Effector memory CD4-positive, alpha-beta T cell (primary cell): Measurements from ENCODE around the gene ARHGEF7.

Source experiments
- DNase-seq, 3 donors: peaks; one replicate each; pipeline ENCODE4 v3.0.0-alpha.2; 2020
- H3K27ac ChIP-seq: 2 replicates; pipeline ENCODE4 v1.7.0; 2013; ENCODE audit warnings: mild to moderate bottlenecking, low read length, moderate library complexity; ENCODE audit not compliant: insufficient read depth, poor library complexity, severe bottlenecking
- H3K27me3 ChIP-seq: replicated peaks from 2 replicates; pipeline ENCODE4 v1.7.0; 2013; ENCODE audit warnings: mild to moderate bottlenecking, low read length; ENCODE audit not compliant: insufficient read depth, control insufficient read depth, poor library complexity, severe bottlenecking
- H3K36me3 ChIP-seq: 2 replicates; pipeline ENCODE4 v1.7.0; 2013; ENCODE audit warnings: mild to moderate bottlenecking, low read length, moderate library complexity; ENCODE audit not compliant: control insufficient read depth, insufficient read depth
- H3K4me1 ChIP-seq: 2 replicates; pipeline ENCODE4 v1.7.0; 2013; ENCODE audit warnings: low read length, mild to moderate bottlenecking; ENCODE audit not compliant: control insufficient read depth, insufficient read depth, poor library complexity, severe bottlenecking
- H3K4me3 ChIP-seq: 2 replicates; pipeline ENCODE4 v1.7.0; 2013; ENCODE audit warnings: low read length, low read depth, mild to moderate bottlenecking; ENCODE audit not compliant: insufficient read depth, poor library complexity, severe bottlenecking
- H3K9me3 ChIP-seq: 2 replicates; pipeline ENCODE4 v1.7.0; 2013; ENCODE audit warnings: mild to moderate bottlenecking, low read length, moderate library complexity; ENCODE audit not compliant: control insufficient read depth

Gene ARHGEF7

GRCh38 chr13:111337206-111337605 is 222.1 kb downstream of the ARHGEF7 start:
- no peak for DNase-seq

GRCh38 chr13:111337741-111338140 is 222.6 kb downstream of the ARHGEF7 start:
- Histone ChIP-seq H3K27ac (no peak overlapping the region), H3K36me3 (no peaks in the 10 kb centered on the region), H3K4me3 (no peak overlapping the region), H3K9me3 (no peaks in the 10 kb centered on the region), H3K4me1 (no peaks in the 10 kb centered on the region), H3K27me3 (no peaks in the 10 kb centered on the region)
- no peak for DNase-seq

More at GRCh38 chr13:111337206-111337605, 222.1 kb downstream of the ARHGEF7 start:
- H3K4me3 ChIP-seq = no peak overlapping the region
- H3K27me3 ChIP-seq = no peaks in the 10 kb centered on the region
- H3K4me1 ChIP-seq = no peaks in the 10 kb centered on the region
- no peak overlapping the region for H3K27ac ChIP-seq
- no peaks in the 10 kb centered on the region for H3K36me3 ChIP-seq
- no peaks in the 10 kb centered on the region for H3K9me3 ChIP-seq

GRCh38 chr13:111338841-111339240 is 223.7 kb downstream of the ARHGEF7 start:
- Histone ChIP-seq H3K4me1 (no peaks in the 10 kb centered on the region), H3K4me3 (no peak overlapping the region), H3K9me3 (no peaks in the 10 kb centered on the region), H3K27me3 (no peaks in the 10 kb centered on the region), H3K27ac (no peak overlapping the region), H3K36me3 (no peaks in the 10 kb centered on the region)
- DNase-seq = no peak

- Histone ChIP-seq H3K27me3 (no peaks in the 10 kb centered on the region), H3K36me3 (no peaks in the 10 kb centered on the region), H3K4me1 (no peaks in the 10 kb centered on the region), H3K4me3 (no peak overlapping the region), H3K27ac (no peak overlapping the region), H3K9me3 (no peaks in the 10 kb centered on the region)
- DNase-seq = no peak
Observed at GRCh38 chr13:111339366-111340143, 224.4 kb downstream of the ARHGEF7 start.

- H3K36me3 ChIP-seq = no peaks in the 10 kb centered on the region
- H3K27ac ChIP-seq = no peak overlapping the region
- H3K27me3 ChIP-seq = no peaks in the 10 kb centered on the region
- H3K4me1 ChIP-seq = no peaks in the 10 kb centered on the region
- DNase-seq = no peak
- H3K4me3 ChIP-seq = no peak overlapping the region
- H3K9me3 ChIP-seq = no peaks in the 10 kb centered on the region
Observed at GRCh38 chr13:111341886-111342285, 226.8 kb downstream of the ARHGEF7 start.

GRCh38 chr13:111342721-111343120 is 227.6 kb downstream of the ARHGEF7 start:
- no peaks in the 10 kb centered on the region for H3K36me3 ChIP-seq
- DNase-seq = no peak
- H3K4me1 ChIP-seq = no peaks in the 10 kb centered on the region
- no peaks in the 10 kb centered on the region for H3K9me3 ChIP-seq
- H3K27me3 ChIP-seq = no peaks in the 10 kb centered on the region
- H3K4me3 ChIP-seq = no peak overlapping the region
- no peak overlapping the region for H3K27ac ChIP-seq

GRCh38 chr13:111343186-111343805 is 228.2 kb downstream of the ARHGEF7 start:
- no peak for DNase-seq
- no peaks in the 10 kb centered on the region for H3K36me3 ChIP-seq

GRCh38 chr13:111344471-111345191 is 229.5 kb downstream of the ARHGEF7 start:
- DNase-seq = no peak
- no peak overlapping the region for H3K4me3 ChIP-seq
- no peaks in the 10 kb centered on the region for H3K27me3 ChIP-seq
- H3K27ac ChIP-seq = no peak overlapping the region
- no peaks in the 10 kb centered on the region for H3K9me3 ChIP-seq
- no peaks in the 10 kb centered on the region for H3K36me3 ChIP-seq
- H3K4me1 ChIP-seq = no peaks in the 10 kb centered on the region

More at GRCh38 chr13:111343186-111343805, 228.2 kb downstream of the ARHGEF7 start:
- Histone ChIP-seq H3K27ac (no peak overlapping the region), H3K27me3 (no peaks in the 10 kb centered on the region), H3K4me3 (no peak overlapping the region), H3K9me3 (no peaks in the 10 kb centered on the region), H3K4me1 (no peaks in the 10 kb centered on the region)

- DNase-seq = no peak
Observed at GRCh38 chr13:111345682-111346081, 230.6 kb downstream of the ARHGEF7 start.

More at GRCh38 chr13:111345682-111346081, 230.6 kb downstream of the ARHGEF7 start:
- no peaks in the 10 kb centered on the region for H3K27me3 ChIP-seq
- H3K27ac ChIP-seq = no peak overlapping the region
- no peaks in the 10 kb centered on the region for H3K36me3 ChIP-seq
- no peak overlapping the region for H3K4me3 ChIP-seq
- no peaks in the 10 kb centered on the region for H3K4me1 ChIP-seq
- no peaks in the 10 kb centered on the region for H3K9me3 ChIP-seq
